Common myeloid progenitor, CD34-positive (primary cell): ENCODE results near the gene SLC25A1.

Experiments used
- CTCF ChIA-PET: fragments of 350-600 bp; sonication (Branson Sonifier 250); formaldehyde crosslinking; loops from one replicate; lab custom pipeline; 2021; ENCODE audit warnings: antibody characterized with exemption; lab: Charles Lee
- POLR2A ChIA-PET: fragments of 350-600 bp; sonication (Branson Sonifier 250); formaldehyde crosslinking; loops from one replicate; lab custom pipeline; 2021; ENCODE audit warnings: antibody characterized with exemption; lab: Charles Lee
- DNase-seq, 3 donors: peaks; one replicate each; pipeline versions ENCODE4 v3.0.0 to v3.0.0-alpha.2; 2013
- H3K27ac ChIP-seq, 2 experiments: 1 replicate in 1 of 2; 2 replicates in 1 of 2; pipeline ENCODE4 v1.7.0; 2013; ENCODE audit warnings: inconsistent platforms in 2 of 2, low read length in 2 of 2, mild to moderate bottlenecking in 2 of 2, low read depth in 1 of 2, moderate library complexity in 1 of 2; ENCODE audit not compliant: severe bottlenecking in 2 of 2, insufficient read depth in 1 of 2, poor library complexity in 1 of 2
- H3K27me3 ChIP-seq, 5 experiments: replicated peaks in 2 of 5; 1 replicate in 3 of 5; 2 replicates in 2 of 5; pipeline versions ENCODE4 v1.6.1 to v1.7.0; 2013; ENCODE audit warnings: low read length in 4 of 5, mild to moderate bottlenecking in 2 of 5, moderate library complexity in 2 of 5, inconsistent platforms in 1 of 5; ENCODE audit not compliant: insufficient read depth in 5 of 5, control insufficient read depth in 4 of 5
- H3K36me3 ChIP-seq, 4 experiments: 1 replicate in 2 of 4; 2 replicates in 2 of 4; pipeline versions ENCODE4 v1.6.1 to v1.7.0; 2013; ENCODE audit warnings: low read length in 3 of 4, control low read depth in 1 of 4, mild to moderate bottlenecking in 1 of 4; ENCODE audit not compliant: control insufficient read depth in 4 of 4, insufficient read depth in 4 of 4
- H3K4me1 ChIP-seq, 4 experiments: 1 replicate in 3 of 4; 2 replicates in 1 of 4; pipeline versions ENCODE4 v1.6.1 to v1.7.1; 2013; ENCODE audit warnings: low read length in 3 of 4, mild to moderate bottlenecking in 3 of 4, control low read depth in 1 of 4, inconsistent platforms in 1 of 4, moderate library complexity in 1 of 4; ENCODE audit not compliant: control insufficient read depth in 4 of 4, insufficient read depth in 4 of 4; ENCODE audit errors: control extremely low read depth in 1 of 4
- H3K4me3 ChIP-seq, 7 experiments: 1 replicate in 4 of 7; 2 replicates in 3 of 7; pipeline versions ENCODE4 v1.5.1 to v1.7.0; 2013; ENCODE audit warnings: mild to moderate bottlenecking in 7 of 7, low read length in 6 of 7, moderate library complexity in 6 of 7, inconsistent platforms in 2 of 7, low read depth in 2 of 7, control low read depth in 1 of 7; ENCODE audit not compliant: insufficient read depth in 4 of 7, control insufficient read depth in 1 of 7; ENCODE audit errors: extremely low read depth in 1 of 7
- H3K9me3 ChIP-seq, 5 experiments: 1 replicate in 4 of 5; 2 replicates in 1 of 5; pipeline versions ENCODE4 v1.6.1 to v1.7.1; 2013; ENCODE audit warnings: low read length in 4 of 5, mild to moderate bottlenecking in 2 of 5, inconsistent platforms in 1 of 5, low read depth in 1 of 5, moderate library complexity in 1 of 5; ENCODE audit not compliant: control insufficient read depth in 4 of 5, insufficient read depth in 2 of 5; ENCODE audit errors: control extremely low read depth in 1 of 5
- WGBS: methylation state at CpG from one replicate; pipeline ENCODE4 v1.1.5; 2013; ENCODE audit not compliant: insufficient coverage; 5-methylcytosine and 5-hydroxymethylcytosine counted together

The SLC25A1 gene

GRCh38 chr22:19176732-19177131 is 1.8 kb downstream of the SLC25A1 start:
- H3K36me3 ChIP-seq, result peaks cover 0 to 25% (median 5%) of the 10 kb centered on the region in 4 experiments
- H3K27me3 ChIP-seq, result no peaks in the 10 kb centered on the region
- H3K27ac ChIP-seq, result no peak overlapping the region
- CTCF ChIA-PET, result no interaction called here
- POLR2A ChIA-PET, result no interaction called here
- no peaks in the 10 kb centered on the region for H3K9me3 ChIP-seq
- no peak overlapping the region for H3K4me3 ChIP-seq
- peaks cover 6 to 63% (median 55%) of the 10 kb centered on the region in 4 experiments for H3K4me1 ChIP-seq
- DNase-seq, result no peak
- WGBS, result 98% methylated on average over 8 of the region's 12 CpGs

- H3K4me1 ChIP-seq, result peaks cover 6 to 61% (median 55%) of the 10 kb centered on the region in 4 experiments
- ChIA-PET CTCF (no interaction called here), POLR2A (no interaction called here)
- peaks cover 0 to 25% (median 5%) of the 10 kb centered on the region in 4 experiments for H3K36me3 ChIP-seq
- 84% methylated on average over 7 of the region's 12 CpGs for WGBS
- DNase-seq, result peak in 2 of 3 donors; percentile 28
- H3K27ac ChIP-seq, result no peak overlapping the region
- no peaks in the 10 kb centered on the region for H3K27me3 ChIP-seq
- H3K4me3 ChIP-seq, result no peak overlapping the region
- no peaks in the 10 kb centered on the region for H3K9me3 ChIP-seq
Observed at GRCh38 chr22:19176175-19176643, 2.3 kb downstream of the SLC25A1 start.

GRCh38 chr22:19175602-19176174 is 2.8 kb downstream of the SLC25A1 start:
- Histone ChIP-seq H3K4me3 (no peak overlapping the region), H3K36me3 (peaks cover 0 to 25% (median 5%) of the 10 kb centered on the region in 4 experiments), H3K4me1 (peaks cover 6 to 66% (median 60%) of the 10 kb centered on the region in 4 experiments), H3K27me3 (peaks cover 0 to 5% (median 2%) of the 10 kb centered on the region in 5 experiments), H3K9me3 (no peaks in the 10 kb centered on the region), H3K27ac (no peak overlapping the region)
- ChIA-PET POLR2A (no interaction called here), CTCF (no interaction called here)
- DNase-seq, result no peak
- WGBS, result 86% methylated on average over 11 of the region's 21 CpGs

- H3K27ac ChIP-seq, result peak overlapping the region in 1 of 2 experiments; percentile 20
- no peaks in the 10 kb centered on the region for H3K9me3 ChIP-seq
- CTCF ChIA-PET, result interaction anchor here (0.9 to 1.6 kb wide), 2 partner anchors 28 kb away, joined by 3 to 7 read pairs; no protein-coding TSS in a partner anchor
- WGBS, result 99% methylated on average over 7 of the region's 7 CpGs
- peaks cover 0 to 11% (median 7%) of the 10 kb centered on the region in 5 experiments for H3K27me3 ChIP-seq
- DNase-seq, result no peak
- no peak overlapping the region for H3K4me3 ChIP-seq
- POLR2A ChIA-PET, result no interaction called here
- peaks cover 0 to 25% (median 5%) of the 10 kb centered on the region in 4 experiments for H3K36me3 ChIP-seq
- peaks cover 6 to 69% (median 63%) of the 10 kb centered on the region in 4 experiments for H3K4me1 ChIP-seq
Observed at GRCh38 chr22:19175026-19175601, 3.4 kb downstream of the SLC25A1 start.

- peaks cover 6 to 69% (median 63%) of the 10 kb centered on the region in 4 experiments for H3K4me1 ChIP-seq
- peak; percentile 18 to 77 (median 74) for DNase-seq
- H3K36me3 ChIP-seq, result peaks cover 0 to 25% (median 5%) of the 10 kb centered on the region in 4 experiments
- peak overlapping the region in 1 of 2 experiments; percentile 20 for H3K27ac ChIP-seq
- H3K4me3 ChIP-seq, result peak overlapping the region in 1 of 7 experiments; percentile 28
- ChIA-PET CTCF (interaction anchor here (0.9 to 1.7 kb wide), 4 partner anchors 20 to 28 kb away, joined by 3 to 7 read pairs (median 4); no protein-coding TSS in a partner anchor), POLR2A (interaction anchor here (0.6 kb wide), 1 partner anchor 189 kb away, joined by 3 read pairs; no protein-coding TSS in a partner anchor)
- no peaks in the 10 kb centered on the region for H3K9me3 ChIP-seq
- H3K27me3 ChIP-seq, result peaks cover 0 to 18% (median 12%) of the 10 kb centered on the region in 5 experiments
- WGBS, result 65% methylated on average over 14 of the region's 14 CpGs
Observed at GRCh38 chr22:19174106-19175025, 4.2 kb downstream of the SLC25A1 start.

GRCh38 chr22:19173047-19174035 is 5.2 kb downstream of the SLC25A1 start:
- ChIA-PET POLR2A (interaction anchor here (0.6 kb wide), 1 partner anchor 190 kb away, joined by 3 read pairs; no protein-coding TSS in a partner anchor), CTCF (interaction anchor here (1.1 to 1.7 kb wide), 5 partner anchors 19 to 39 kb away, joined by 3 to 7 read pairs (median 4); partner anchors contain the start of gene ESS2)
- Histone ChIP-seq H3K4me3 (peak overlapping the region in 4 of 7 experiments; percentile 20 to 92 (median 86)), H3K9me3 (no peaks in the 10 kb centered on the region), H3K27me3 (peaks cover 0 to 29% (median 21%) of the 10 kb centered on the region in 5 experiments), H3K4me1 (peaks cover 6 to 63% (median 59%) of the 10 kb centered on the region in 4 experiments), H3K36me3 (peaks cover 0 to 25% (median 5%) of the 10 kb centered on the region in 4 experiments), H3K27ac (peak overlapping the region; percentile 61 to 93)
- 82% methylated on average over 14 of the region's 19 CpGs for WGBS
- no peak for DNase-seq
